ENCODE results near the gene PRKAG2. TPM values are rescaled to one million over a fixed set of nuclear protein-coding genes. Genes with fewer than 3 reads are reported as not detected.

PRKAG2 gene
- total RNA-seq, 2 donors from 2014 or later, result 22.1 to 35.7 TPM

DNA sequence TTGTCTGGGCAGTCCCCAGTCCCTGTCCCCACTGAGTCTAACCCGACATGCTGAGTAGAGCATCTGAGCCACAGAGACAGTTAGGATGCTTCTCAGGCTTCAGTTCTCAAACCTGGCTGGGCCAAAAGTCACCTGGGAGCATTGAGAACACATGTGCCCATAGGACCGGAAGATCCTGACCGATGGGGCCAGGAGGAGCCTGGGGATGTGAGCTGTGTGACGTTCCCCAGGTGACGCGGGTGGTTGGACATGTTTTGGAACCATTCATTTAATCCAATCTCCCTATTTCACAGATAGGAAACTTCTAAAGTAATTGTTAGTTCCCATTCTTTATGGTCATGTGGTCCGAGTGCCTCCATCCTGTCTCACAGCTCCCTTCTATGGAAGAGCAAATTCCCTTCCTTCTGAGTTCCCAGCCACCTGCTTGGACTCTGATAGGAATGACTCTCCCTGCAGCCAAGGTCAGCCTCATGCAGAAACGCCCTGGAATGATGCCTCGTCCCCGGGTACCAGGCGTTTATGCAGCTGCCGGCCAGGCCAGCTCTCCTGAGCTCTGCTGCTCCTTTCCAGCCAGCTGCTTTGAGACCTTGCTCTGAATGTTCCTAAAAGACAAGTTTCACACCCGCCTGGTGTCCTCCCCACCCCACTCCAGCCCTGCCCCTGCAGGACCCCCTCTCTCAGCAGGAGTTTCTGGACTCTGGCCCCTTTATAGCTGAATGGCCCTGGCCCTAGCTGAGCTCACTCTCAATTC lies 190.7 kb downstream of the PRKAG2 start:
- no peak overlapping the region for H3K27ac Mint-ChIP-seq
- no peaks in the 10 kb centered on the region for H3K36me3 Mint-ChIP-seq
- ATAC-seq (no peak), DNase-seq (ENCODE audit: low spot score in 2 of 2) (no peak)
- no peaks in the 10 kb centered on the region for H3K9me3 Mint-ChIP-seq

DNA sequence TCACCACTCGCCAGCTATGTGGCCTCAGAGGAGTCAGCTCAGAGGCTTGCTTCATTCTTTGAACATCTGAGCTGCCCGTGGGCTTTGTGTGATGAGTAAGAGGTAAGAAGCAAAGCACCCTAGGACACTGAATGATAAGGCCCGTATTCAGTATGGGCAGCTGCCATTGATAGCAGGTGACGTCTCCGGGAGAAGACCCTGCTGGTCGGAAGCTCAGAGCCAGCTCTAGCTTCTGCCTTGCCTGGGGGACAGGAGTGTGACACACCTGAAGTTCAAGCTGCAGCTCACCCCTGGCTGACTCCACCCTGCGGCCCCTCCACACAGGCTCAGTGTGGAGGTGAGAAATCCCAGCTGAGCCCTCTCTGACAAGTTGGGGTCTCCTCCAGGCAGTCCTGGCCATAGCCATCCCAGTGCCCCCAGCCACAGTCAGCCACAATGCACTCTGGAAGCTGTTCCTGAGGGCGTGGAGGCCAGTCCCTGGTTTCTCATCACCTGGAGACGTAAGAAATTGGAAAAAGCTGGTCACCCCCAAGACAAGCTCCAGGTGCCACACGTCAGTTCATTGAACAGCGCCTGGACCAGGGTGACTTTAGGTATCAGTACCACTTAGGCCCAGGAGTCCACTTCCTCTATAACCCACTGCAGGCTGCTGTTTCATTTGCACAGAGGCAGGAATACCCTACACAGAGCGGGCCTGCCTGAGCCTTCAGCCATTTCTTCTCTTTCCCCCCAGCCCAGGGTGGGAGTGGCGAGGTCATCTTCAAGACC lies 192.3 kb downstream of the PRKAG2 start:
- no peak for ATAC-seq
- H3K36me3 Mint-ChIP-seq, result no peaks in the 10 kb centered on the region
- DNase-seq (ENCODE audit: low spot score in 2 of 2), result no peak

DNA sequence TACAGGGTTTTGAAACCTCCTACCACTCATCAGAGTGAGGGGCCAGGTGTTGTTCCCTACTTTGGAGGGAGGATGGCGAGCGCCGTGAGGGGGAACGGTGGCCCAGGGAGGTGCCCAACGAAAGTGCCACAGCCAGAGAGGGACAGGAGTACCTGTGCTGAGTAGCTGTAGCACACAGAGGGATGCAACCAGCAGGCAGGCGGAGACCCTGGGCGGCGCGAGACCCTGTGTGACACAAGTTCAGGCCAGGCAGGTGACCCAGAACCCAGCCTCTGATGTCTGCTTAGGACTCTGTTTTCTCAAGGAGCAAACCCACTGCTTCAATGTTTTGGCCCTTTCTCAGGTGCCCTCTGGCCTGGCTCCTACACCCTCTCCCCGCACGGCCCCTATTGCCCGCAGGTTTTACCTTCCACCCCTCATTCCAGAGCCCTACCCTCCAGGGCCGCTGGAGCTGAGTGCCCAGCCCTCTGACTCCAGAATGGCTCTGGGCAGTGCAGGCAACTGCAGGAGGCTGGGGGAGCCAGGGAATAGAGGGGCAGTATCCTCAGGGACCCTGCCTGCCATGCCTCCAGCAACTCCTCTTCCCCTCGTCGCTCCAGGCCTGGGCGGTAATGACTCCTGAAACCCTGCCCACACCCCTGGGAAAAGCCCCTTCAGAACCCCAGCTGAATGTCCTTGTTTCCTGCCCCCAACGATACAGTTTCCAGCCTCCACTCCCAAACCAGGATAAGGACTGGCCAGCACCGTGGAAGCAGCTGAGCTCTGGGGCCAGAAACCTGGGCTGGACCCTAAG lies 193.1 kb downstream of the PRKAG2 start:
- Mint-ChIP-seq H3K27ac (peak overlapping the region in 1 of 2 donors; percentile 30), H3K36me3 (no peaks in the 10 kb centered on the region), H3K9me3 (no peaks in the 10 kb centered on the region)
- ATAC-seq, result no peak
- no peak for DNase-seq (ENCODE audit: low spot score in 2 of 2)

More for the DNA sequence above, 192.3 kb downstream of the PRKAG2 start:
- H3K9me3 Mint-ChIP-seq, result no peaks in the 10 kb centered on the region
- no peak overlapping the region for H3K27ac Mint-ChIP-seq

DNA sequence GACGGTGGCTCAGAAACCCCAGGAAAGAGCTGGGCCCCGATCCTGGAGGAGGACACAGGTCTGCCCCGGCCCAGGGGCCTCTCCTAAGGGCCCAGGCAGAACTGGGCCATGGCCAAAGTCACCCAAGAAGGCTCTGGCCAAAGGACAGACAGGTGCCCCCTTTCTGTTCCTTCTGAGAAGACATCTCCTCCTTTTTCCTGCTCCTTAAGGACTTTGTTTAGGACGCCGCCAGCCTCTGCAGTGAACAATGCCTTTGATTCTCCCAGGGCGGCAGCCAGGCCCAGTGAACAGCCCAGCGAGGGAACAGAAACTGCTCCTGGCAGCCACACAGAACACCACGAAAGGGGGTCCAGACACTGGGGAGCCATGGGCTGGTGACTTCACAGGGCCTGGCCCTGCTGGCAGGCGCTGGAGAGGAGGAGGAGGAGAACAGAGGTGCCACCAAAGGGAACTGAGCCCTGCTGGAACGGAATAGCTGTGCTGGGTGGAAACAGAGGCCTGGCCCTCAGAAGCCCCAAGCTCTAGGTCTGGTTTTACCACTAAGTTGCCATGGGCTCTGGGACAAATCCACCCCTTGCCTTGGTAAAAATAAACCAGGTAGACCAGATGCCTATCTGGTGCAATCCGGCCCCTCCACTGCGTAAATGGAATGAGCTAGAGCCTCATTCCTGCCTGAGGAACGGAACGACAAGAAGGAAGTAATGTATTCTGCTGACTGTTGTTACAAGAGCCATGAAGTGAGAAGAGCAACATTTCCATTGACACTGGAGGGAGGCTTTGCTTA lies 193.9 kb downstream of the PRKAG2 start:
- Mint-ChIP-seq H3K9me3 (no peaks in the 10 kb centered on the region), H3K27ac (peak overlapping the region in 1 of 2 donors; percentile 30), H3K36me3 (no peaks in the 10 kb centered on the region)
- DNase-seq (ENCODE audit: low spot score in 2 of 2), result no peak
- ATAC-seq, result no peak

DNA sequence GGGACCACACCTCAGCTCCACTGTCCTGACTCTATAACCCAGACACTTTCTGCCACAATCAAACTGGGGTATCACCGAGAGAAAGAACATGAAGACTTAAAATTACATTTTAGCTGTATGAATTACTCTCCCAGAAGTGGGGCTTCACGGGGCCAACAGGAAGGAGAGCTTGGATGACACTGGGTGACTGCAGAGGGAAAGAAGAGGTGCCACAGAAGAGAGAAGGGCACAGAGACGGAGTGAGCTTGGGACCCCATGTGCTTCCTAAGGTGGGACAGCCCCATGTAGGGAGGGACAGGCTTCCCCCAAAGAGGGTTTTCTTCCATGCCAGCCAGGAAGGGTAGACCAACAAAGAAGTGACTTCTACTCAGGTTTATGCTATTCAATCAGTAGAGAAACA lies 195.2 kb downstream of the PRKAG2 start:
- ATAC-seq, result no peak

DNA sequence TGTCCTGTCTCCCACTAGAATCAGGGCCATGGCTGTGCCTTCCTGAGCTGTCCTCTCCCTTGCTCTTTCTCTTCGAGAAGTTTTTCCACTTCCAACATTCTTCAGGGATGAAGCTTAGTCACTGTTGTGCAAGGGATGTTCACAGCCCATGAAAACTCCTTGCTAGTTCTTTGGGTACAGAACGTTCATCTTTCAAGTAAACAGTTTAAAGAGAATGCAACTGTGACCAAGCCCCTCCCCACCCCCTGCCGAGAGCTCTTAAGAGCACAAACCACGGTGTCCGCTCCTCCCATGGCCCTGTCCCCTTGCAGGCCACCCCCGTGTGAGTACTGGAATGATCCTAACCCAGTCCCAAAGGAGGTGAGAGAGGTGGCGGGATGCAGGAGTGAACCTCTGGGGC lies 196.1 kb downstream of the PRKAG2 start:
- H3K9me3 Mint-ChIP-seq, result no peaks in the 10 kb centered on the region
- H3K36me3 Mint-ChIP-seq, result no peaks in the 10 kb centered on the region
- peak overlapping the region in 1 of 2 donors; percentile 37 for H3K27ac Mint-ChIP-seq
- DNase-seq (ENCODE audit: low spot score in 2 of 2) (no peak), ATAC-seq (no peak)

More for the DNA sequence above, 195.2 kb downstream of the PRKAG2 start:
- DNase-seq (ENCODE audit: low spot score in 2 of 2), result no peak
- Mint-ChIP-seq H3K9me3 (no peaks in the 10 kb centered on the region), H3K36me3 (no peaks in the 10 kb centered on the region), H3K27ac (no peak overlapping the region)

DNA sequence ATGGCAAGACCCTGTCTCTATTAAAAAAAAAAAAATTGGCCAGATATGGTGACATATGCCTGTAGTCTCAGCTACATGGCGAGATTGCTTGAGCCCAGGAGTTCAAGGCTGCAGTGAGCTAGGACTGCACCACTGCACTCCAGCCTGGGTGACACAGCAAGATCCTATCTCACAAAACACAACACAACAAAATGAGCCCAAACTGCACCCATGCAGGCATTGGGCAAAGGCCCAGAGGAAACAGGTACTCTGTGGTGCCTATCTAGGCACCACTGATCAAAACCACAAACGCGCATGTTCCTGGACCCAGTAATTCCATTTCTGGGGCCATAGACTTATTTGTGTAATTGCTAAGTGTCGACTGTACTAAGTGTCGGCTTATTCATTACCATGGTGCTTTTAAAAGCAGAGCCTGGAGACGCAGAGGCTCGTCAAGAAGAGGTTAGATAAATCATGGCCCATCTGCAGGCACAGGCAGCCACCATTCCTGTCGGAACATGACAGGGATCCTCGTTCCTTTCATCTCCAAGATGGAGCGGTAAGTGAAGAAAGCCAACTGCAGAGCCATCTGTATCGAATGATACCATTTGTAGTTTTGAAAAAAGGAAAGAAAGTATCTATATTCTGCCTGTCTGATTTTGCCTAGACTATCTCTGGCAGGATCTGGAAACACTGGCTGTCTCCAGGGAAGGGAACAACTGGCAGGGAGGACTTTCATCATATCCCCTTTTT lies 196.9 kb downstream of the PRKAG2 start:
- ATAC-seq, result no peak

DNA sequence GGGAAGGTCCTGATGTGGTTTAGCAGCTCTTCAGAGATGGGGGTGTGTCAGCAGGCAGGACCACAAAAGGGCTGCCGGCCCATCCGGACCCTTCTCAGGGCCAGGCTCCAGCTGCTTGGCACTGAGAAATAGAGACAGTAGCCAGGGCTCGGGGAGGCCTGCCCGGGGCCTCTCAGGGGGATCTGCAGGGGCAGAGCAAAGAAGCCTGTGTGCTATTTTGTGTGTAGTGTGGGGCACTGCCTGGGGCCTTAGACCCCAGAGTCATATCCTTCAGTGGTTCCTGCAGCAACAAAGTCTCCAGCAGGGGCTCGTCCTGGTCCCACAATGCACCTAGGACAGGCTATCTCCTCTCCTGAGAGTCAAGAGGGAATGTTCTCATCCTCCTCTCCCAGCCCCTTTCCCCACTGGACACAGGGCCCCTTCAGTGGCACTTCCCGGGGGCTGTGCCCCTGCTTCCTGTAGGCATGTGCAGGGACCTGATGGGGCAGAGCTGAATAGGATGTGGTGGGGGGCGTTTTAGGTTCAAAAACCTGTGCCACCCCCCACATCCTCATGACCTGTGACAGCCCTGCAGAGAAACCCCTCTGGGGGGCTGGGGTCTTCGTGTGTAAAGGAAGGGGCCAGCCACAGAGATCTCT lies 197.7 kb downstream of the PRKAG2 start:
- peak in 1 of 2 donors; percentile 3 for ATAC-seq

More for the DNA sequence above, 196.9 kb downstream of the PRKAG2 start:
- no peaks in the 10 kb centered on the region for H3K36me3 Mint-ChIP-seq
- peak overlapping the region in 1 of 2 donors; percentile 3 for H3K27ac Mint-ChIP-seq
- peak in 1 of 2 donors; percentile 7 for DNase-seq (ENCODE audit: low spot score in 2 of 2)
- H3K9me3 Mint-ChIP-seq, result no peaks in the 10 kb centered on the region

DNA sequence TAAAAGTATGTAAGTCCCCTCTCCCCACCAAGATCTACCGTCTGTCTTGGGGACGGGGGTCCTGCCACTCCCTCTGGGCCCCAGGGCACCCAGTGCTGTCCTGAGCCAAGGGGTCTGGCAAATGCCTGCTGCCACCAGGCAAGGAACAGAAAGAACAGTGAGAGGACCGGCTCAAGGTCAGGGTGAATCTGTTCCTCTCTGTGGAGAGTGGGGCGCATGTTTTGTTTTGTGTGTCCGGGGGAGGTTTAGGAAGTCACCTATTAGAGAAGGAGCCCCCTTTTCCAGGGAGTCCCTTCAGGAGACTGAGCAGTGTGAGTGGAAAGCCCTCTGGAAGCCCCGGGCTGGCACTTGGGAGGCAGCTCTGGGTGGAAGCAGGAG lies 198.7 kb downstream of the PRKAG2 start:
- DNase-seq (ENCODE audit: low spot score in 2 of 2), result peak in 1 of 2 donors; percentile 44
- no peak for ATAC-seq
- H3K9me3 Mint-ChIP-seq, result no peaks in the 10 kb centered on the region
- H3K27ac Mint-ChIP-seq, result peak overlapping the region; percentile 4 to 48
- H3K36me3 Mint-ChIP-seq, result no peaks in the 10 kb centered on the region

More for the DNA sequence above, 197.7 kb downstream of the PRKAG2 start:
- Mint-ChIP-seq H3K9me3 (no peaks in the 10 kb centered on the region), H3K27ac (peak overlapping the region; percentile 48 to 52), H3K36me3 (no peaks in the 10 kb centered on the region)
- DNase-seq (ENCODE audit: low spot score in 2 of 2), result peak in 1 of 2 donors; percentile 39

DNA sequence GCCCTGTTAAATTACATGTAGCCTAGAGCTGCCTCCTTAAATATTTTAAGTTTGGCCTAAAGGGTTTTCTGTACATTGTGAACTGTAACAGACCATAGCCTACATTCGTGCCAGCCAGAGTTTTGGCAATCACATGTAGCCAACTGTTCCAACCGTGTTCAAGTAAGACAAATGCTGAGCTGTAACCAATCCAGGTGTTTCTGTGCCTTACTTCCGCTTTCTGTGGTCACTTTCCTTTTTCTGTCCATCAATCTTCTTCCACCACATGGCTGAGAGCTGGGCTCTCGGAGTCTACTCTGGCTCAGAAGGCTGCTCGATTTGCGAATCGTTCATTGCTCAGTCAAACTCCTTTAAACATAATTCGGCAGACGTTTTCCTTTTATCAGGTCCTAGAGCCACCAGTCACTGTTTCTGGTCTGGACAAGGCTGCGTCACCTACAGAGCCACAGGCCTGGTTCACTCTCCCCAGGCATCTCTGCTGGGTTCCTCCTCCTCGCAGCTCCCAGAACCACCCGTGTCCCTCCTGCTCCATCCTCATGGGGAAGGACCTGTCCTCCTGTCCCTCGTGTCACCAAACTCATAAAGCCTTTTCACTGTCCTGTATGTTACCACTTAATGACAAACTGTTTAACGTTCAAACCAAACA lies 199.2 kb downstream of the PRKAG2 start:
- peak in 1 of 2 donors; percentile 31 for DNase-seq (ENCODE audit: low spot score in 2 of 2)
- no peak for ATAC-seq
- H3K36me3 Mint-ChIP-seq, result no peaks in the 10 kb centered on the region
- peak overlapping the region in 1 of 2 donors; percentile 48 for H3K27ac Mint-ChIP-seq
- H3K9me3 Mint-ChIP-seq, result no peaks in the 10 kb centered on the region

DNA sequence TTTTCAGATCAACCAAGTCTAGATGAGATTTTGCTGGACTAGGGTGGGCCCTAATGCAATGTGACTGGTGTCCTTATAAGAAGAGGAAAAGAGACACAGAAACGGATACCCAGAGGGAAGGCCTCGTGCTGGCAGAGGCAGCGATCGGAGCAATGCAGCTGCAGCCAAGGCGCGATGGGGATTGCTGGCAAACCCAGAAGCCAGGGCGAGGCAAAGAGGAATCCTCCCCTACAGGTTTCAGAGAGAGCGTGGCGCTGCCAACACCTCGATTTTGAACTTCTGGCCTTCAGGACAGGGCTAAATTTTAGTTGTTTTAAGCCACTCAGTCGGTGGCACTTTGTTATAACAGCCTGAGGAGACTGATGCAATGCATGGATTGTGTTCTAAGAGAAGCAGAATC lies 200.2 kb downstream of the PRKAG2 start:
- DNase-seq (ENCODE audit: low spot score in 2 of 2) (peak in 1 of 2 donors; percentile 13), ATAC-seq (no peak)
- Mint-ChIP-seq H3K9me3 (no peaks in the 10 kb centered on the region), H3K36me3 (no peaks in the 10 kb centered on the region), H3K27ac (no peak overlapping the region)

DNA sequence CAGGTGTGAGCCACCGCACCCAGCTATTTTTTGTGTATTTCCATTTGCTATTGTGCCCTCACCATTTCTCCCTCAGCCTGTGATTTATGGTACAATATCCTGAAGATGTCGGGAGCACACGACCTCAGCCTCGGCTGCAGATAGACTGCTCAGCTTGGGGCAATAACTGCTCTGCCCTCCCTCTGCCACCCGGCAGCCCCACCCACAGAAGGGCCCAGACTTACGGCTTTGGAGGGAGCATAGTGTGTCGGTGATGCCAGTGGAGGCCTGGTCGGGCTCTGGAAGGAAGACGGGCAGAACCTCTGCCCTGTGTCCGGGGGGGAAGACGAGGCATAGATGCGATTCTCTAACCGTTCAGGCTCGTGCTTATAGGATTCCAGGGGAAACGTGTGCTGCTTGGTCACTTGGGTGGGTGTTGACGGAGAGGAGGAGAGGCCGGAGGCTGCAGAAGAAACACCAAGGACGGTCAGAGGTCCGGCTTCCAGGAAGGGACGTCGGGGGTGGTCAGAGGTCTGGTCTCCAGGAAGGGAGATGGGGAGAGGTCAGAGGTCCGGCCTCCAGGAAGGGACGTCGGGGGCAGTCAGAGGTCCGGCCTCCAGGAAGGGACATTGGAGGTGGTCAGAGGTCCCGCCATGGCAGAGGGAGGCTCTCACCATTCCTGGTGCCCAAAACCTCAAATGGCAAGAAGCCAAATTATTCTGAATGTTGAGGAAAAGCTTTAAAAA lies 201.6 kb downstream of the PRKAG2 start:
- Mint-ChIP-seq H3K36me3 (peaks cover 0 to 2% of the 10 kb centered on the region in 2 donors), H3K9me3 (peaks cover under 1 to 1% of the 10 kb centered on the region in 2 donors), H3K27ac (no peak overlapping the region)
- no peak for ATAC-seq
- DNase-seq (ENCODE audit: low spot score in 2 of 2), result no peak

DNA sequence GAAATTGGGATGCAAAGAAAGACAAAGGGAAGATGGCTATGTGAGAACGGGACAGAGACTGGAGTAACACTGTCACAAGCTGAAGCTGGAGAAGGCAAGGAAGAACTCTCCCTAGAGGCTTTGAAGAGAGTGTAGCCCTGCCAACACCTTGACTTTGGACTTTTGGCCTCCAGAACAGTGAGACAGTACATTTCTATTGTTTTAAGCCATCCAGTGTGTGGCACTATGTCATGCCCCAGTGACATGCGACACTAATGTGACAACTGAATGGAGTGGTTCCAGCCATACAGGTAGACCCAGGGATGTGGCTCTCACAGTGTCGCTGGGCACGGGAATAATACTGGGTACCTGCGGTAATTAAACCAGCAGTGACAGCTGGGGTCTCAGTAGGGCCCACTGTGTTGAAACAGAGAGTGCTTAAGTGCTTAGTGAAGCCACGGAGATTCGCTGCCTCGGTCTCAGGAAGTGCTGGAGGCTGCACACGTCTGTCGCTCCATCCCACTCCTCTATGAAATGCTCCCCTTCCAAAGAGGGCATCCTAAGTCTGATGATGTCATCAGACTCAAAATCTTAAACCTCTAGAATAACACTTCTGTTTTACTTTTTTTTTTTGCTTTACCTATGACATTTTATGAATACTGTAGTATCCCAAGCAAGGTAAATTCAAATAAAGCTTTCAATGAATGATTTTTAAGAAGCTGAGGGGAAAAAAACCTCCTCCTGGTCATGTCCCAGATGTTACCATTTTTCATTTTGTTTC lies 202.6 kb downstream of the PRKAG2 start:
- ATAC-seq (no peak), DNase-seq (ENCODE audit: low spot score in 2 of 2) (peak in 1 of 2 donors; percentile 11)
- H3K27ac Mint-ChIP-seq, result peak overlapping the region in 1 of 2 donors; percentile 50
- peaks cover 0 to 13% of the 10 kb centered on the region in 2 donors for H3K36me3 Mint-ChIP-seq
- H3K9me3 Mint-ChIP-seq, result peaks cover 5% of the 10 kb centered on the region in 2 donors

Data from activated naive CD4-positive, alpha-beta T cell treated with anti-CD3 and anti-CD28 coated beads, Interleukin-2, amount 50 U/mL, for 72 hours (primary cell).